ENCODE data around the gene CMTM8.
A peak's percentile ranks its signal among the peaks of the same experiment; 100 is the strongest.

The CMTM8 gene

DNA sequence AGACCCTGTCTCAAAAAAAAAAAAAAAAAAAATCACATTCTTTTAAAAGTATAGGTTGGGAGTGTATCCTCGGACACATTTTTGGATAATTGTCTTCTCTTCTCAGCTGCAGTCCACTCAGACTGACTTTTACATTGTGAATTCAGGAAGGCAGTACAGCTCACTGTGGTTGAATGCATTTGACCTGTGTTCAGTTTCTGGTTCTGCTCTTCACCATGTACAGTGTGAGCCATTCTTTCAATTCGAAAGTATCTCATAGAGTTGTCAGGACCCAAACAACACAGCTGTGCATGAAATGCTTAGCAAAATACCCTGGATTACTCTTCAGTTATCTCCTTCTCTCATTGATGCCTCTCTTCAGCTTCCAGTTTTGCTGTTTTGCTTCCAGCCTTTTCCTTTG is 5.0 kb downstream of the CMTM8 start:
- TF ChIP-seq GATA1 (IDR thresholded peaks at IDR 0.05; ENCODE audit: low read depth, low read length) (no peak), POLR2A (IDR thresholded peaks at IDR 0.05; ENCODE audit: low read length) (no peak)
- no peak for DNase-seq

DNA sequence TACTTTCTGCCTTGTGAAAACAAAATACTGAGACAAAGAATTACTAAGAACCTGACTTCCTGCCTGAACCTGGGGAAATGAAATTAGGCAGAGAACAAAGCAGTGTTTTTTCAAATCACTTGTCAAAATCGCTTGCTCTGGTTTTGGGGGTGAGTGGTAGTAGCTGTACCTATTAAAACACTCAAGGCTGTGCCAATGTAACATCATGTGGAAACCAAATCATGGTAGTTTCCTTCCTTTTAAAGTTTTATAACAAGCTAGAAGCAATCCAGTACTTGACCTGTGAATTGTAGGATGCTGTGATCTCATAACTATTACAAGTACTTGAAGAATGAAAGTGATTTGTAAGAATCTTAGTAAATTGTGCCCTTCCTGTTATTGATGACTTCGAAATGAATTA is 6.7 kb downstream of the CMTM8 start:
- no peak for DNase-seq
- no peak for TF ChIP-seq POLR2A (IDR thresholded peaks at IDR 0.05; ENCODE audit: low read length)
- no peak for TF ChIP-seq GATA1 (IDR thresholded peaks at IDR 0.05; ENCODE audit: low read depth, low read length)

DNA sequence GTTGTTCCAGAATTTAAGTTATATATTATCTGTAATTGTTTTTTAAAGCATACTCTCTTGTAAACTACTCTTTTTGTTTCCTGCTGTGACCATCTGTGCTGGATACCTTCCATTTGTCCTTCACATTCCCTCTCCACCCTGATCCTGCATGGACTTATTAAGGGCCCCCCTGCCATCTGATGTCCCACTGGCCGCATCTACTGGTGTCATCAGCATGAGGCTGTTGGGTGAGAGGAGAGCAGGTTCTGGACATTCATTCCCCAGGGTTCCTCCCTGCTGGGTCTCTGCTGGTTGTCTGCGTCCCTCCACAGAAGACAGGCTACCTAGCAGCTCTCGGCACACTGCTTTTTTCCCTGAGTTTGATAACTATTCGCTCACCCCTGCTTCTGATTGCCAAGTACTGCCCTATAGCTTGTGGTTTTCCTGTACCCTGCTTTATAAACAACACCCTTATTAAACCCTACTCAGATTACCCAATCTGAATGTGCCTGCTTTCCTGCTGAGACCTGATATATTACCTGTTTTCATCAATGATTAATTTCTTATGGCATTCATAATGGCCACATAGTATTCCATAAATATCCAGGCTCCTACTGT is 7.7 kb downstream of the CMTM8 start:
- DNase-seq = peak in 1 of 2 experiments; percentile 5
- TF ChIP-seq GATA1 (IDR thresholded peaks at IDR 0.05; ENCODE audit: low read depth, low read length) = no peak
- TF ChIP-seq POLR2A (IDR thresholded peaks at IDR 0.05; ENCODE audit: low read length) = no peak

DNA sequence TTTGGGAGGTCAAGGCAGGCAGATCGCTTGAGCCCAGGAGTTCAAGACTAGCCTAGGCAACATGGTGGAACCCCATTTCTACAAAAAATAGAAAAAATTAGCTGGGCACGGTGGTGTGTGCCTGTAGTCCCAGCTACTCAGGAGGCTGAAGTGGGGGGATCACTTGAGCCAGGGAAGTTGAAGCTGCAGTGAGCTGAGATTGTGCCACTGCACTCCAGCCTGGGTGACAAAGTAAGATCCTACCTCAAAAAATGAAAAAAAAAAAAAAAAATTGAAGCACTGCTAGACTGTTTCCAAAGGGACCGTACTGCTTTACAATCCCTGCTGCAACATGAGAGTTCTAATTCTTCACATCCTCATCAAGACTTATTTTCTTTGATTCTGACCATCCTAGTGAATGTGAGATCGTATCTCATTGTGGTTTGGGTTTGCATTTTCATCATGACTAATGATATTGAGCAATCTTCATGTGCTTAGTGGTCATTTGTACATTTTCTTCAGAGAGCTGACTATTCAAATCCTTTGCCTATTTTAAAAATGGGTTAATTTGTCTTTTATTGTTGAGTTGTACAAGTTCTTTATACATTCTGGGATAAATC is 10.8 kb downstream of the CMTM8 start:
- peak; percentile 10 to 20 for DNase-seq
- no peak for TF ChIP-seq GATA1 (IDR thresholded peaks at IDR 0.05; ENCODE audit: low read depth, low read length)
- no peak for TF ChIP-seq POLR2A (IDR thresholded peaks at IDR 0.05; ENCODE audit: low read length)

GRCh38 chr3:32254268-32254667 is 15.8 kb downstream of the CMTM8 start:
- TF ChIP-seq POLR2A (IDR thresholded peaks at IDR 0.05; ENCODE audit: low read length) = no peak
- no peak for TF ChIP-seq GATA1 (IDR thresholded peaks at IDR 0.05; ENCODE audit: low read depth, low read length)

DNA sequence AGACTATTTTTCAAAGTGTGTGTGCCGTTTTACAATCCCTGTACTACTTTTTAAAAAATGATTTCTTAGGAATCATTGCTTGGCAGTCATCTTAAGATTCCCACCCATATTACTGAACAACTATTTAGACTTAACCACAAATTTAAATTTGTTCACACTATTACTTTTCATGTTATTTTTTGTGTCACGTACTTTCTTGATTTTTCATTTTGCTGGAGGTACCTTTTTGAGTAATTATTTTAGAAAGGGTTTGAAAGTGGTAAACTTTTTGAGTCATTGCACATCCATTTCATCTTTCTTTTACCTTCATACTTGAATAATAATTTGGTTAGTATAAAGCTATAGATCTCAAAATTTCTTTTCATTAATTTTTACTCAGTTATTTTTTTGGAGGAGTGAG is 16.9 kb downstream of the CMTM8 start:
- TF ChIP-seq GATA1 (IDR thresholded peaks at IDR 0.05; ENCODE audit: low read depth, low read length) (no peak), POLR2A (IDR thresholded peaks at IDR 0.05; ENCODE audit: low read length) (no peak)
- DNase-seq = no peak

More at GRCh38 chr3:32254268-32254667, 15.8 kb downstream of the CMTM8 start:
- no peak for DNase-seq

- no peak for TF ChIP-seq POLR2A (IDR thresholded peaks at IDR 0.05; ENCODE audit: low read length)
- no peak for TF ChIP-seq GATA1 (IDR thresholded peaks at IDR 0.05; ENCODE audit: low read depth, low read length)
- DNase-seq = no peak
Observed at GRCh38 chr3:32256206-32256605, 17.7 kb downstream of the CMTM8 start.

- no peak for TF ChIP-seq GATA1 (IDR thresholded peaks at IDR 0.05; ENCODE audit: low read depth, low read length)
- no peak for TF ChIP-seq POLR2A (IDR thresholded peaks at IDR 0.05; ENCODE audit: low read length)
- no peak for DNase-seq
Observed at GRCh38 chr3:32257042-32257441, 18.6 kb downstream of the CMTM8 start.

DNA sequence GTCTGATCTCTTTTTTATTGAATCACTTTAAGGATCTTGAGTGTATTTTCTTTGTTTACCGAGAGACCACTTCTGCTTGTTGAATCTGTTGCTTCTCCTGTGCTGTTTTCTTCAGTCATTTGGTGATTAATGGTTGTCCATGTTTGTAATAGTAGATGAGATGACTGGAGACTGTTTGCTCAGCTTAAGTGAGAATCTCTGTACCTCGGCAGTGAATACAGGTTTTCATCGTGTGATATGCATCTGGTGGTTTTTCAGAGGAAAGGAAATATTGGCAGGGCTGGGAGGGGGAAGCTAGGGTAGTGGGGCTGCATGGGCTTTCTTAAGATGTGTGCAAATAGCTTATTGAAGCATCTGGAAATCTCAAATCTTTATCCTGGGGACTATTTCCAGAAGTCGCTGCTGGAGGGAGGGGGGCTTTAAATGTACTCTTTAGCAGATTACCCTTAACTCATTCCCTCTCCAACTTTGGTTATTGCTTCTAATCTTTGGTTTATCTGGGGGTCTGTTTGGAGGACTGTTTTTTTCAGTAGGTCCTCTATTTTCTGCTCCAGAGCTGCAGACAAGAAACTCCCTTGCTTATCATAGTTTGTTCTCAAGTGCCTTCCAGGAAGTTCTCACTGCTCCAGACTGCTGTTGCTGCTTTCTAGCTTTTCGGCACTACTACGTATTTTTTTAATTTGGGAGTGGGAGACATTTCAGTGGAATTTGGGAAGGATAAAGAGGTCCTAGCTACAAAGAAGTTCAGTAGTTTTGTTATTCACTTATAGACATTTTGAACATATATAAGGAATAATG is 19.4 kb downstream of the CMTM8 start:
- TF ChIP-seq POLR2A (IDR thresholded peaks at IDR 0.05; ENCODE audit: low read length) (no peak), GATA1 (IDR thresholded peaks at IDR 0.05; ENCODE audit: low read depth, low read length) (no peak)
- no peak for DNase-seq

- no peak for TF ChIP-seq POLR2A (IDR thresholded peaks at IDR 0.05; ENCODE audit: low read length)
- no peak for TF ChIP-seq GATA1 (IDR thresholded peaks at IDR 0.05; ENCODE audit: low read depth, low read length)
Observed at GRCh38 chr3:32258869-32259268, 20.4 kb downstream of the CMTM8 start.

GRCh38 chr3:32261545-32261944 is 23.1 kb downstream of the CMTM8 start:
- no peak for DNase-seq
- TF ChIP-seq POLR2A (IDR thresholded peaks at IDR 0.05; ENCODE audit: low read length) = no peak
- TF ChIP-seq GATA1 (IDR thresholded peaks at IDR 0.05; ENCODE audit: low read depth, low read length) = no peak

More at GRCh38 chr3:32258869-32259268, 20.4 kb downstream of the CMTM8 start:
- no peak for DNase-seq

DNA sequence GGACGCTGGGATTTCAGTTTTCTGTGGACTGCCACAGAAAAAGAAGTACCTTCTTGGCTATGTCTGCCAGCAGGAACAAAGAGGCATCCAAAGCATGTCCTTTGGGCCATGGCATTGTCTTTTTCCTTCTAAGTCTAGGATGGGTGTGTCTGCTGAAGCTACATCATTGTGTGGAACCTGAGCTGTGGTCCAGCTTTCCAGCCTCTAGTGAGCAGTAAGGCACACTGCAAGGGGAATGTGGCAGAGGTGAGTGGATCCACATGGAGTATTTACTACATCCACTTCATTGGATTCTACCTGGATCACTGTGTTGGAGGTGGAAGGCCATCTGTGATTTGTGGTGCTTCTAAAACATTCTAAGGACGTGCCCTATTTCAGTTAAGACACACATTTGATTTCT is 23.7 kb downstream of the CMTM8 start:
- TF ChIP-seq GATA1 (IDR thresholded peaks at IDR 0.05; ENCODE audit: low read depth, low read length) = no peak
- TF ChIP-seq POLR2A (IDR thresholded peaks at IDR 0.05; ENCODE audit: low read length) = no peak
- DNase-seq = no peak

- DNase-seq = no peak
- TF ChIP-seq POLR2A (IDR thresholded peaks at IDR 0.05; ENCODE audit: low read length) = no peak
- TF ChIP-seq GATA1 (IDR thresholded peaks at IDR 0.05; ENCODE audit: low read depth, low read length) = no peak
Observed at GRCh38 chr3:32274306-32274705, 35.8 kb downstream of the CMTM8 start.

DNA sequence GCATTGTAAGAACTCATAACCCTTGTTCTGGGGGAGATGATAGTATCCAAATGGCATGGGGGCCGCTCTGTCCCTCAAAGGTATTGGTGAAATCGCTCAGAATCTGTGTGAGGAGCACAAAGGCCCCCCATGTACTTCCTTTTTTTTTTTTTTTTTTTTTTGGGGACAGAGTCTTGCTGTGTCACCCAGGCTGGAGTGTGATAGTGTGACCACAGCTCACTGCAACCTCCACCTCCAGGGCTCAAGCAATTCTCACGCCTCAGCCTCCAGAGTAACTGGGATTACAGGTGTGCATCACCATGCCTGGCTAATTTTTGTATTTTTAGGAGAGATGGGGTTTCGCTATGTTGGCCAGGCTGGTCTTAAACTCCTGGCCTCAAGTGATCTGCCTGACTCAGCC is 37.0 kb downstream of the CMTM8 start:
- no peak for DNase-seq
- TF ChIP-seq POLR2A (IDR thresholded peaks at IDR 0.05; ENCODE audit: low read length) (no peak), GATA1 (IDR thresholded peaks at IDR 0.05; ENCODE audit: low read depth, low read length) (no peak)
